Measurements from ENCODE around the gene LRP1B. TPM values are rescaled to one million over a fixed set of nuclear protein-coding genes. Genes with fewer than 3 reads are reported as not detected.

The LRP1B gene
- polyA plus RNA-seq, 1 donor from 2014 or later: 12.7 TPM

DNA sequence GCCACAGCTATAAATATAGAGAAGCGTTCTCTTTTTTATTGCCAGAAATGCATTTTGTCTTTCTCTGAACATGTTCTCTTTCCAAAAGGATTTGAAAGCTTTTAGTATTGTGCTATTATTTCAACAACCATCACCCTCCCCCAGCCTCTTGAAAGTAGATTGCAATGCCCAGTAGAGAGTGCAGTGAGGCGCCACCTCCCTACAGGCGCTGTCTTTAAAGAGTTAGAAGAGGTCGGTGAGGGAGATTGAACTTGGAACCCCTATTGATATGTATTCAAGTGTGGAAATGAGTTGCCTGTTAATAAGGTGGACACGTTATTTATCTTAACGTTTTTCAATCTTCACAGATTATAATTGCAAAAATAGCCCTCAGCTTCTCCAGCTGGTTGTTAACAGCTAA, 360.3 kb downstream of the LRP1B start:
- Histone ChIP-seq H3K9me2 (ENCODE audit: insufficient read depth, low read length) (no peaks in the 10 kb centered on the region), H3K79me2 (replicated peaks; ENCODE audit: insufficient read depth, low read length) (no peaks in the 10 kb centered on the region), H3K4me2 (ENCODE audit: low read length) (no peak overlapping the region), H4K20me1 (ENCODE audit: insufficient read depth) (no peaks in the 10 kb centered on the region), H2AFZ (ENCODE audit: low read depth, low read length) (no peak overlapping the region), H3K4me3 (ENCODE audit: low read length) (no peak overlapping the region), H3K27ac (ENCODE audit: low read length) (no peak overlapping the region), H3F3A (ENCODE audit: insufficient read depth, low read length, poor library complexity, severe bottlenecking) (no peaks in the 10 kb centered on the region), H3K27me3 (ENCODE audit: insufficient read depth, low read depth, low read length) (no peaks in the 10 kb centered on the region), H3K9ac (ENCODE audit: low read length) (no peak overlapping the region), H3K9me3 (ENCODE audit: low read length) (no peaks in the 10 kb centered on the region), H3K36me3 (ENCODE audit: insufficient read depth, low read length) (no peaks in the 10 kb centered on the region)
- TF ChIP-seq, protein P1, sequence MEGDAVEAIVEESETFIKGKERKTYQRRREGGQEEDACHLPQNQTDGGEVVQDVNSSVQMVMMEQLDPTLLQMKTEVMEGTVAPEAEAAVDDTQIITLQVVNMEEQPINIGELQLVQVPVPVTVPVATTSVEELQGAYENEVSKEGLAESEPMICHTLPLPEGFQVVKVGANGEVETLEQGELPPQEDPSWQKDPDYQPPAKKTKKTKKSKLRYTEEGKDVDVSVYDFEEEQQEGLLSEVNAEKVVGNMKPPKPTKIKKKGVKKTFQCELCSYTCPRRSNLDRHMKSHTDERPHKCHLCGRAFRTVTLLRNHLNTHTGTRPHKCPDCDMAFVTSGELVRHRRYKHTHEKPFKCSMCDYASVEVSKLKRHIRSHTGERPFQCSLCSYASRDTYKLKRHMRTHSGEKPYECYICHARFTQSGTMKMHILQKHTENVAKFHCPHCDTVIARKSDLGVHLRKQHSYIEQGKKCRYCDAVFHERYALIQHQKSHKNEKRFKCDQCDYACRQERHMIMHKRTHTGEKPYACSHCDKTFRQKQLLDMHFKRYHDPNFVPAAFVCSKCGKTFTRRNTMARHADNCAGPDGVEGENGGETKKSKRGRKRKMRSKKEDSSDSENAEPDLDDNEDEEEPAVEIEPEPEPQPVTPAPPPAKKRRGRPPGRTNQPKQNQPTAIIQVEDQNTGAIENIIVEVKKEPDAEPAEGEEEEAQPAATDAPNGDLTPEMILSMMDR (IDR thresholded peaks at IDR 0.05; ENCODE audit: poor library complexity, severe bottlenecking): no peak
- no peak for TF ChIP-seq RAD21 (conservative IDR thresholded peaks at IDR 0.05)
- no peak for TF ChIP-seq SMC3 (conservative IDR thresholded peaks at IDR 0.05; ENCODE audit: poor library complexity)
- no peak for TF ChIP-seq TAF1 (IDR thresholded peaks at IDR 0.05; ENCODE audit: low read depth)
- no peak for TF ChIP-seq POLR2AphosphoS5 (IDR thresholded peaks at IDR 0.05)
- TF ChIP-seq, protein P2, sequence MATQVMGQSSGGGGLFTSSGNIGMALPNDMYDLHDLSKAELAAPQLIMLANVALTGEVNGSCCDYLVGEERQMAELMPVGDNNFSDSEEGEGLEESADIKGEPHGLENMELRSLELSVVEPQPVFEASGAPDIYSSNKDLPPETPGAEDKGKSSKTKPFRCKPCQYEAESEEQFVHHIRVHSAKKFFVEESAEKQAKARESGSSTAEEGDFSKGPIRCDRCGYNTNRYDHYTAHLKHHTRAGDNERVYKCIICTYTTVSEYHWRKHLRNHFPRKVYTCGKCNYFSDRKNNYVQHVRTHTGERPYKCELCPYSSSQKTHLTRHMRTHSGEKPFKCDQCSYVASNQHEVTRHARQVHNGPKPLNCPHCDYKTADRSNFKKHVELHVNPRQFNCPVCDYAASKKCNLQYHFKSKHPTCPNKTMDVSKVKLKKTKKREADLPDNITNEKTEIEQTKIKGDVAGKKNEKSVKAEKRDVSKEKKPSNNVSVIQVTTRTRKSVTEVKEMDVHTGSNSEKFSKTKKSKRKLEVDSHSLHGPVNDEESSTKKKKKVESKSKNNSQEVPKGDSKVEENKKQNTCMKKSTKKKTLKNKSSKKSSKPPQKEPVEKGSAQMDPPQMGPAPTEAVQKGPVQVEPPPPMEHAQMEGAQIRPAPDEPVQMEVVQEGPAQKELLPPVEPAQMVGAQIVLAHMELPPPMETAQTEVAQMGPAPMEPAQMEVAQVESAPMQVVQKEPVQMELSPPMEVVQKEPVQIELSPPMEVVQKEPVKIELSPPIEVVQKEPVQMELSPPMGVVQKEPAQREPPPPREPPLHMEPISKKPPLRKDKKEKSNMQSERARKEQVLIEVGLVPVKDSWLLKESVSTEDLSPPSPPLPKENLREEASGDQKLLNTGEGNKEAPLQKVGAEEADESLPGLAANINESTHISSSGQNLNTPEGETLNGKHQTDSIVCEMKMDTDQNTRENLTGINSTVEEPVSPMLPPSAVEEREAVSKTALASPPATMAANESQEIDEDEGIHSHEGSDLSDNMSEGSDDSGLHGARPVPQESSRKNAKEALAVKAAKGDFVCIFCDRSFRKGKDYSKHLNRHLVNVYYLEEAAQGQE (IDR thresholded peaks at IDR 0.05; ENCODE audit: borderline replicate concordance): no peak
- no peak for TF ChIP-seq EP300 (conservative IDR thresholded peaks at IDR 0.05; ENCODE audit: poor library complexity, severe bottlenecking)
- no peak for TF ChIP-seq EZH2 (IDR thresholded peaks at IDR 0.05; ENCODE audit: borderline replicate concordance, insufficient read depth, low read length, poor library complexity, severe bottlenecking)
- TF ChIP-seq MXI1 (conservative IDR thresholded peaks at IDR 0.05; ENCODE audit: poor library complexity, severe bottlenecking): no peak

DNA sequence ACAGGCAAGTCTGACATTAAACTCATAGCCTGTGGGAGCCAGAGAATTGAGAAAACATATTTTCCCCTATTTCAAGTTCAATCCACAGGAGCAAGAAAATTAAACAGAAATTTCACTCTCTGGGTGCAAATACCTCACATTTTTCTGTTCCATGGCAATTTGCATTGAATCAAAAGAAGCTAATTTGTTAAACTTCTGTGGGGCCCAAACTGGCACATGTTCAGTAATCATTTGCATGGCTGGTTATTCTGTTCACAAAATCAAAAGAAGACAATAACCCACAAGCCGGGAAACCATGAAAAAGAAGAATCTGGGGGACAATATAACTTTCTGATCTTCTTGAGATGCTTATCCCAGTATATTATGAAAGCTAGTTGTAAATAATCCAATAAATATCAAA, 363.1 kb downstream of the LRP1B start:
- H3K27me3 ChIP-seq (ENCODE audit: insufficient read depth, low read depth, low read length): no peaks in the 10 kb centered on the region
- no peaks in the 10 kb centered on the region for H3K79me2 ChIP-seq (replicated peaks; ENCODE audit: insufficient read depth, low read length)
- no peak overlapping the region for H3K27ac ChIP-seq (ENCODE audit: low read length)
- no peak overlapping the region for H2AFZ ChIP-seq (ENCODE audit: low read depth, low read length)
- no peaks in the 10 kb centered on the region for H3K9me3 ChIP-seq (ENCODE audit: low read length)
- no peak overlapping the region for H3K4me3 ChIP-seq (ENCODE audit: low read length)
- no peaks in the 10 kb centered on the region for H4K20me1 ChIP-seq (ENCODE audit: insufficient read depth)
- H3F3A ChIP-seq (ENCODE audit: insufficient read depth, low read length, poor library complexity, severe bottlenecking): no peaks in the 10 kb centered on the region
- no peak overlapping the region for H3K4me2 ChIP-seq (ENCODE audit: low read length)
- no peak for TF ChIP-seq SMC3 (conservative IDR thresholded peaks at IDR 0.05; ENCODE audit: poor library complexity)
- TF ChIP-seq RAD21 (conservative IDR thresholded peaks at IDR 0.05): no peak
- no peak for TF ChIP-seq MXI1 (conservative IDR thresholded peaks at IDR 0.05; ENCODE audit: poor library complexity, severe bottlenecking)
- no peak for TF ChIP-seq EP300 (conservative IDR thresholded peaks at IDR 0.05; ENCODE audit: poor library complexity, severe bottlenecking)
- no peak for TF ChIP-seq POLR2AphosphoS5 (IDR thresholded peaks at IDR 0.05)
- TF ChIP-seq TAF1 (IDR thresholded peaks at IDR 0.05; ENCODE audit: low read depth): no peak
- TF ChIP-seq, protein P2 (IDR thresholded peaks at IDR 0.05; ENCODE audit: borderline replicate concordance): no peak
- TF ChIP-seq, protein P1 (IDR thresholded peaks at IDR 0.05; ENCODE audit: poor library complexity, severe bottlenecking): no peak
- no peak for TF ChIP-seq EZH2 (IDR thresholded peaks at IDR 0.05; ENCODE audit: borderline replicate concordance, insufficient read depth, low read length, poor library complexity, severe bottlenecking)
- no peaks in the 10 kb centered on the region for H3K36me3 ChIP-seq (ENCODE audit: insufficient read depth, low read length)
- no peak overlapping the region for H3K9ac ChIP-seq (ENCODE audit: low read length)
- no peaks in the 10 kb centered on the region for H3K9me2 ChIP-seq (ENCODE audit: insufficient read depth, low read length)

Data from neural cell (in vitro differentiated cells).